Lung (tissue), 12 donors: ENCODE measurements around the gene RAC3. TPM values are rescaled to one million over a fixed set of nuclear protein-coding genes. Genes with fewer than 3 reads are reported as not detected.

ENCODE experiments used
- ATAC-seq: fragments of 200-7000 bp; cut with Tn5 transposase; one replicate; pipeline ENCODE4 v1.9.1; 2020; ENCODE audit warnings: moderate number of reproducible peaks; ENCODE audit not compliant: insufficient read depth, low FRiP score
- DNase-seq, 3 donors: peaks; one replicate each; pipeline ENCODE4 v3.0.0-alpha.2; 2013 to 2017
- H3K27ac ChIP-seq, 2 donors: one replicate each; pipeline ENCODE4 v1.5.1; 2013; ENCODE audit warnings: mild to moderate bottlenecking in 2 of 2, moderate library complexity in 2 of 2, control low read depth in 1 of 2, inconsistent platforms in 1 of 2, low read depth in 1 of 2, low read length in 1 of 2
- H3K27me3 ChIP-seq, 3 donors: one replicate each; pipeline ENCODE4 v1.5.1; 2013; ENCODE audit warnings: low read length in 2 of 3; ENCODE audit not compliant: control insufficient read depth in 3 of 3, insufficient read depth in 3 of 3
- H3K36me3 ChIP-seq, 4 donors: one replicate each; pipeline ENCODE4 v1.5.1; 2013; ENCODE audit warnings: low read length in 4 of 4, mild to moderate bottlenecking in 1 of 4, moderate library complexity in 1 of 4; ENCODE audit not compliant: control insufficient read depth in 4 of 4, insufficient read depth in 4 of 4
- H3K4me1 ChIP-seq, 5 donors: one replicate each; pipeline ENCODE4 v1.5.1; 2013; ENCODE audit warnings: low read length in 5 of 5, mild to moderate bottlenecking in 2 of 5, moderate library complexity in 1 of 5; ENCODE audit not compliant: control insufficient read depth in 5 of 5, insufficient read depth in 5 of 5
- H3K4me3 ChIP-seq: one replicate; pipeline ENCODE4 v1.5.1; 2013; ENCODE audit warnings: mild to moderate bottlenecking, control low read depth, moderate library complexity
- H3K9ac ChIP-seq, 2 donors: one replicate each; pipeline ENCODE4 v1.5.1; 2013; ENCODE audit warnings: low read length in 2 of 2, control low read depth in 1 of 2; ENCODE audit not compliant: insufficient read depth in 1 of 2
- H3K9me3 ChIP-seq, 4 donors: one replicate each; pipeline ENCODE4 v1.5.1; 2013; ENCODE audit warnings: low read length in 3 of 4, mild to moderate bottlenecking in 1 of 4, moderate library complexity in 1 of 4; ENCODE audit not compliant: control insufficient read depth in 4 of 4, insufficient read depth in 3 of 4
- WGBS, 2 donors: extraction: QIAGEN DNeasy Blood & Tissue Kit; methylation state at CpG; one replicate each; pipeline ENCODE4 v1.1.7; 2013; 5-methylcytosine and 5-hydroxymethylcytosine counted together
- polyA plus RNA-seq, 2 donors: library from polyadenylated mRNA; stranded (reverse); fragments of 200-250 nt; gene quantifications; one replicate each; pipeline ENCODE4 v1.2.1, GENCODE V29; 2013
- total RNA-seq, 2 donors: library from RNA; depleted of rRNA in 1 of 2; stranded (reverse); fragments of >200 nt in 1 of 2; gene quantifications; one replicate each; pipeline ENCODE4 v1.2.1, GENCODE V29; 2014 to 2021
- TF ChIP-seq, protein P1 (sequence below): IDR thresholded peaks from 2 replicates; pipeline ENCODE4 v1.5.1; 2012; ENCODE audit warnings: mild to moderate bottlenecking; ENCODE audit errors: control extremely low read depth, extremely low read depth
- donor health status: control.
- donor health status: control.
- donor health status: Bipolar disorder and iron deficiency.
- donor health status: healthy.
- donor health status: DM: yes; HTN: yes; CAD: no.

The RAC3 gene
- total and polyA plus RNA-seq, 4 donors, result 6.0 to 8.3 (median 8.1) TPM

- Histone ChIP-seq H3K27me3 (no peaks in the 10 kb centered on the region), H3K9me3 (no peaks in the 10 kb centered on the region), H3K4me1 (peaks cover 0 to 29% (median 0%) of the 10 kb centered on the region in 5 donors), H3K4me3 (no peak overlapping the region), H3K9ac (no peak overlapping the region), H3K27ac (peak overlapping the region in 1 of 2 donors; percentile 85), H3K36me3 (peaks cover 0 to 23% (median 0%) of the 10 kb centered on the region in 4 donors)
- DNase-seq (no peak), ATAC-seq (no peak)
- TF ChIP-seq, protein P1, sequence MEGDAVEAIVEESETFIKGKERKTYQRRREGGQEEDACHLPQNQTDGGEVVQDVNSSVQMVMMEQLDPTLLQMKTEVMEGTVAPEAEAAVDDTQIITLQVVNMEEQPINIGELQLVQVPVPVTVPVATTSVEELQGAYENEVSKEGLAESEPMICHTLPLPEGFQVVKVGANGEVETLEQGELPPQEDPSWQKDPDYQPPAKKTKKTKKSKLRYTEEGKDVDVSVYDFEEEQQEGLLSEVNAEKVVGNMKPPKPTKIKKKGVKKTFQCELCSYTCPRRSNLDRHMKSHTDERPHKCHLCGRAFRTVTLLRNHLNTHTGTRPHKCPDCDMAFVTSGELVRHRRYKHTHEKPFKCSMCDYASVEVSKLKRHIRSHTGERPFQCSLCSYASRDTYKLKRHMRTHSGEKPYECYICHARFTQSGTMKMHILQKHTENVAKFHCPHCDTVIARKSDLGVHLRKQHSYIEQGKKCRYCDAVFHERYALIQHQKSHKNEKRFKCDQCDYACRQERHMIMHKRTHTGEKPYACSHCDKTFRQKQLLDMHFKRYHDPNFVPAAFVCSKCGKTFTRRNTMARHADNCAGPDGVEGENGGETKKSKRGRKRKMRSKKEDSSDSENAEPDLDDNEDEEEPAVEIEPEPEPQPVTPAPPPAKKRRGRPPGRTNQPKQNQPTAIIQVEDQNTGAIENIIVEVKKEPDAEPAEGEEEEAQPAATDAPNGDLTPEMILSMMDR, result no peak
- WGBS, 2 donors, result 87 to 91% methylated on average over 17 to 19 of the region's 19 CpGs
Measured at GRCh38 chr17:82011617-82012187, 19.8 kb upstream of the RAC3 start.

DNA sequence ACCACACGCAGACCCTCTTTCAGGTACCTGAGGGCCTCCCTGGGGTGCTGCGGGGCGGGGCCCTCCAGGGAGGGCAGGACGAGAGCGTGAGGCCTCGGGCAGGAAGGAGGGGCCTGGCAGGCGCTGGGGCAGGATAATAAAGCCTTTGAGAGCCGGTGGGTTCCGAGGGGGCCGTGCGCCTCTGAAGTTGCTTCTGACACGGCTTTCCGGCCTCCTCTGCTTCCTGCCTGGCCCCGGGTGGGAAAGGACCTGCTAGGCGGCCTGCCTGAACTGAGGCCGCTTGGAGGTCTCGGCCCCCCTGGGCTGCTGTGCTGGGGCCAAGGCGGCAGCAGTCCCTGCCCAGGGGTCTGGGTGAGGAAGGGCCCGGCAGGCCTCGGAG is 19.2 kb upstream of the RAC3 start:
- TF ChIP-seq, protein P1, result no peak
- Histone ChIP-seq H3K36me3 (peaks cover 0 to 23% (median 0%) of the 10 kb centered on the region in 4 donors), H3K27me3 (no peaks in the 10 kb centered on the region), H3K4me1 (peaks cover 0 to 27% (median 0%) of the 10 kb centered on the region in 5 donors), H3K9me3 (no peaks in the 10 kb centered on the region), H3K4me3 (no peak overlapping the region), H3K9ac (no peak overlapping the region), H3K27ac (peak overlapping the region in 1 of 2 donors; percentile 85)
- DNase-seq (peak in 2 of 3 donors; percentile 61 to 70), ATAC-seq (no peak)
- WGBS, 2 donors, result 60 to 66% methylated on average over 19 to 20 of the region's 20 CpGs

DNA sequence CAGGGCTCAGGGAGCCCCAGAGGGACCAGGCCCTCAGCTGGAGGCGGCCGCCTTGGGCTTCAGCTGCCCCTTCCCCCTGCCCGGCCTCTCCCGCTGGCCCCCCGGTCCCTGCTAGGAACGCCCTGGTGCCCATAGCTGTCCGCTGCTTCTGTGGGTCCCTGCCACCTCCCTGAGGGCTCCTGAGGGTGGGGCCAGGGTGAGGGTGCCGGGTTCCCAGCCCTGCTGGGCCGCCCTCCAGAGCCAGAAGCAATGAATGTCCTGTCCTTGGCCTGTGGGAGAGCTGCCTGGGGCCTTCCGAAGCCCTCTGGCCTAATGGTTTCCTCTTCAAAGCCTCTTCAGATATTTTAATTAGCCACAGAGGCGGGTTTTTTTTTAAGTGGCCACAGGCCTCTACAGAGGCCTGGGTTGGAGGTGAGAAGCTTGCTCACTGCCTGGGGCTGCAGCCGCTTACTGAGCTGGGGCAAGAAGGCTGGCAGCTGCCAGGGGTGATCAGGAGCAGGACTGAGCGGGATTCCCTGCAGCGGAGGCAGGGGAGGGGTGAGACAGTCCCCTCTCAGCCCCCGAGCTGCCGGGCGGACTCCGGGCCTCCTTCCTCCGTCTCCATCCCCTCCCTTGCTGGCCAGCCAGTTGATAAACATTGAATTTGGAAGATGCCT is 18.7 kb upstream of the RAC3 start:
- DNase-seq (peak; percentile 35 to 48 (median 47)), ATAC-seq (peak; percentile 15)
- WGBS, 2 donors, result 76 to 86% methylated on average over 18 to 19 of the region's 19 CpGs
- TF ChIP-seq, protein P1, result no peak
- H3K27me3 ChIP-seq, result no peaks in the 10 kb centered on the region
- H3K27ac ChIP-seq, result peak overlapping the region; percentile 73 to 85
- H3K4me3 ChIP-seq, result no peak overlapping the region
- H3K36me3 ChIP-seq, result peaks cover 0 to 25% (median 0%) of the 10 kb centered on the region in 4 donors
- H3K9ac ChIP-seq, result peak overlapping the region in 1 of 2 donors; percentile 39
- H3K4me1 ChIP-seq, result peaks cover 0 to 27% (median 0%) of the 10 kb centered on the region in 5 donors
- H3K9me3 ChIP-seq, result no peaks in the 10 kb centered on the region
